SJCRH30 (cell line): Measurements from ENCODE around the gene GRK3. TPM values are rescaled to one million over a fixed set of nuclear protein-coding genes. Genes with fewer than 3 reads are reported as not detected.
"Not testable (repeated sequence)": the region's sequence is repeated elsewhere in the genome, so short reads cannot be mapped to it uniquely, and the experiment has no call there.

Experiments
- DNase-seq, 2 experiments: peaks; one replicate each; pipeline ENCODE4 v3.0.0-alpha.2; 2015 to 2020
- H3K27ac ChIP-seq: fragments of 250-450 bp; sonication (Bioruptor Pico); 2 replicates; pipeline ENCODE4 v1.5.1; 2020; ENCODE audit warnings: mild to moderate bottlenecking, moderate library complexity
- H3K27me3 ChIP-seq: fragments of 250-450 bp; sonication (Bioruptor Pico); 2 replicates; pipeline ENCODE4 v1.5.1; 2020; ENCODE audit warnings: mild to moderate bottlenecking, moderate library complexity
- H3K36me3 ChIP-seq: fragments of 250-450 bp; sonication (Bioruptor Pico); 2 replicates; pipeline ENCODE4 v1.5.1; 2020; ENCODE audit warnings: mild to moderate bottlenecking, moderate library complexity
- H3K4me1 ChIP-seq: fragments of 250-450 bp; sonication (Bioruptor Pico); 2 replicates; pipeline ENCODE4 v1.5.1; 2020; ENCODE audit warnings: mild to moderate bottlenecking, moderate library complexity
- H3K4me3 ChIP-seq: fragments of 250-450 bp; sonication (Bioruptor Pico); 2 replicates; pipeline ENCODE4 v1.5.1; 2020; ENCODE audit warnings: mild to moderate bottlenecking, moderate library complexity
- H3K9me3 ChIP-seq: fragments of 250-450 bp; sonication (Bioruptor Pico); replicated peaks from 2 replicates; pipeline ENCODE4 v1.5.1; 2020; ENCODE audit warnings: mild to moderate bottlenecking, moderate library complexity
- total RNA-seq: library from RNA; depleted of rRNA; stranded (reverse); fragments of >200 nt; shearing (Covaris generic); gene quantifications from 2 replicates; pipeline ENCODE4 v1.2.3, GENCODE V29; 2014; rRNA removed

The GRK3 gene
- total RNA-seq, result 39.4 and 45.6 TPM in 2 replicates

DNA sequence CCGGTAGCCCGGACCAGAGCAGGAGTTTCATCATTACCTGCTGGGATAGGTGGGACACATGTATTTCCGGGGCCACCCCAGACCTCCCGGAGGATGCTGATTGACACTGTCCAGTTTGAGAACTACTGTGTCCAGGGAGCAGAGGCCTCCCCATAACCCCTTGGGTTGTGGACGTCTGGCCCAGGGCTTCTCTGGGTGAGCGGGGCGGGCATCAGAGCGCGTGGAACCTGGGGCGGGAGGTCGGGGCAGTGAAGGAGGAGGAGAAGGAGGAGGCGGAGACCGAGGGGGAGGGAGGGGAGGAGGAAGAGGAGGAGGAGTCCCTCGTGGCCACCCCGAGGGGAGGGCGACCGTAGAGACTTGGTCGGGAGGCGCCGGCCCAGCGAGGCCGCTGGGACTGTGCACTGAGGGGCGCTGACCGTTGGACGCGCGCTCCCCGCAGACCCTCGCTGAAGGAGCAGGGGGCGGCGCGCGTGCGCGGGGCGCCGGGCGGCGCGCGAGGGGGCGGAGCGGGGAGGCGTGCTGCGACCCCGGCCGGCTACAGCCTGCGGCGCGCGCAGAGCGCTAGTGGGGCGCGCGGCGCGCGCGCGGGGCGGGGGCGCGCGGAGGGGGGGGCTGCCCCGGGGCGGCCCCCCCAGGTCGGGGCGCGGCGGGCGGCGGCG is at the start of gene GRK3:
Gene GRK3 (plus strand): TSS at position 356 of the 659 bp plus-strand sequence. CDS start 366 bp downstream, outside the sequence.
- DNase-seq, result peak; percentile 83 to 84
- no peaks in the 10 kb centered on the region for H3K36me3 ChIP-seq
- H3K27ac ChIP-seq, result peak within 1 kb of the TSS; percentile 40; the same call in 1 of the 2 replicates
- no peaks in the 10 kb centered on the region for H3K9me3 ChIP-seq
- peaks cover 4% of the 10 kb centered on the region for H3K4me1 ChIP-seq
- H3K27me3 ChIP-seq, result no peaks in the 10 kb centered on the region
- H3K4me3 ChIP-seq, result peak within 1 kb of the TSS; percentile 88

DNA sequence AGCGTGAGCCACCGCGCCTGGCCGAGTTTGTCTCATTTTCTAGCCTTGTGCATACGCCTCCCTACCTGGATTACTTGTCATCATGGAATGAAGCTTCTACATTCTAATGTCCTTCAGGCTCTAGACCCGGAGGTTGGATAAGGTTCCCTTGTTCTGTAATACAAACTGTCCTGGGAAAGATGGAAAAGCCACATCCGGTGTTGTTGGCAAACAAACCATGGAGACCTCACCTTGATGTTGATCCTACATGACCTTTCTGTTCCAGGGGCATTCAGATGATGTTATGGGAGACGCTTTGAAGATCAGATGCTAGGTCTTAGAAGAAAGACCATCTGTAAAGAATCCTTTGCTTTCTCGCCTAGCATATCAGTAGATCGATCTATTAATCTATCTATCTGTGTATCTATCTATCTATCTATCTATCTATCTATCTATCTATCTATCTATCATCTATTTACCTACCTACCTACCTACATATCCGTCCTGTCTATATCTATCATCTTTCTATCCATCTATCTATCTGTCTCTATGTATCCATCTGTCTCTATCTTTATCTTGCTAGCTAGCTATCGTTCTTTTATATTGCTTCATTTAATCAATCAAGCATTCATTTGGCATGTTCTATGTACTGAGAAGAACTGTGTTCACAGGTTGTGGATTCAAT is 46.3 kb upstream of the GRK3 start:
- no peak for DNase-seq
- Histone ChIP-seq H3K27me3 (no peaks in the 10 kb centered on the region), H3K4me1 (no peaks in the 10 kb centered on the region), H3K27ac (no peak overlapping the region), H3K4me3 (no peak overlapping the region), H3K9me3 (peaks cover 6% of the 10 kb centered on the region), H3K36me3 (no peaks in the 10 kb centered on the region)

DNA sequence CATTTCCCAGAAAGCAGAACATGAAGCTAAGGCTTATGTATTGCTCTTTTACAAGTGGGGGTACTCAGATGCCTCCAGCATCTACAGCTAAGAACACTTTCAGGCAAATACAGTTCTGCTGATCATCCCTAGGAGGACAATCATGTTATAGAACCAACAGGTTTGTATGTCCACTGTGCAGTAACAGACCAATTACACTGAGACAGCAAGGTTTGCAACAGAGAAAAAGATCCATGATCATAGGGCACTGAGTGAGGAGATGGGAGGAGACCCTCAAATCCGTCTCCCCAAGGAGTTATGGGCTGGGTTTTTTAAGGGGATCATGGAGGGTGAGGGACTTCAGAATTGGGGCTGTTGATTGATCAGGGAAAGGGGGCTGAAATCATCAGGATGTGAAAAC is 39.1 kb upstream of the GRK3 start:
- Histone ChIP-seq H3K9me3 (peaks cover 18% of the 10 kb centered on the region), H3K4me1 (peaks cover 5% of the 10 kb centered on the region), H3K4me3 (no peak overlapping the region)

DNA sequence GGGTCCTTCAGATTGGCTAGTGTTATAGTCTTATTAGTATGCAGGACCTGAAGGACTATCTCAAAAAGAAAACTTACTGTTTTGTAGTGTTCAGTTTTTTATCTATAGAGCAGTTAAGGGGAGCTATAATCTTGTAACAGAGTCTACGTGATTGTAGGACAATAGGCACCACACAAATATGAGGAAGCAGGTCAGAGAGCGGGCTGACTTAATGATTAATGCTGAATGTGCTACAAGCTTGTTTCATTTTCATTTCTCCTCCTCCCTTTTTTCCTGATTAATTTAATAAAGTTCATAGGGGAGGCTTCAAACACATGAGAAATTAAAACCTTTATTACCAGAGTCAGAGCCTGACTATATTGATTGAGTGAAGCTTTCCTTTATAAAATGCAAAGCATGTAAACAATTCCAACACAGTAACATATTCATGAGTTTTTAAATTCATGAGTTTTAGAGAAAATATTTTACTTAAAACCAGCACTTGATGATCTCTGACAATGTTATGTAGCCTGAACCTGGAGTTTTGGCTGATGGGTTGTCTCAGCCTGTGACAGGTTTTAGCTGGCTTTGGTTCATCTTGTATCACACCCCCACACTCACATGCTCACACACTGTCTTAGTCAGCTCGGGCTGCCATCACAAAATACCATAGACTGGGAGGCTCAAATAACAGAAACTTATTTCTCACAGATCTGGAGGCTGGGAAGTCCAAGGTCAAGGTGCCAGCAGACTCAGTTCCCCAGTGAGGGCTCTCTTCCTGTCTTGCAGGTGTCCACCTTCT is 38.5 kb upstream of the GRK3 start:
- not testable (repeated sequence) for H3K4me3 ChIP-seq, H3K4me1 ChIP-seq, H3K36me3 ChIP-seq, H3K27me3 ChIP-seq, H3K27ac ChIP-seq, DNase-seq
- H3K9me3 ChIP-seq, result peaks cover 18% of the 10 kb centered on the region

More for the DNA sequence above, 39.1 kb upstream of the GRK3 start:
- no peaks in the 10 kb centered on the region for H3K36me3 ChIP-seq
- DNase-seq, result no peak
- H3K27ac ChIP-seq, result no peak overlapping the region
- H3K27me3 ChIP-seq, result no peaks in the 10 kb centered on the region

DNA sequence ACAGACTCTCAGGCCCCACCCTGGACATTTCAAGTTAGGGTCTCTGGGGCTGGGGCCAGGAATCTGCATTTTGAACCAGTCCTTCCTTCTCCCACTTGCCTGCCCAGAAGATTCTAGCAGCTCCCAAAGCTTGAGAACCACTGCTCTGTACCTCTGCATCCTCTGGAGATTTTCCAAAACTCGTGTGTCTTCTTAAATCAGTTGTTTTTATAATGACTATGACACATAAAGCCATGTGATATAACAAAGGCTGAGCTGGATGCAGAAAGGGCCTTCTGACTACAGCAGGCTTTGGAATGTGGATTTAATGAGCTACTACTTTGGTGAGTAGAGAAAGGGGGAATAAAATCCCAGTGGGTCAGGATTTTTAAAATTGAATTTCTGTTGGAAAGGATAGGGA is 37.5 kb upstream of the GRK3 start:
- peaks cover 18% of the 10 kb centered on the region for H3K9me3 ChIP-seq
- H3K4me1 ChIP-seq, H3K4me3 ChIP-seq, H3K27ac ChIP-seq, H3K36me3 ChIP-seq, DNase-seq, H3K27me3 ChIP-seq: not testable (repeated sequence)

DNA sequence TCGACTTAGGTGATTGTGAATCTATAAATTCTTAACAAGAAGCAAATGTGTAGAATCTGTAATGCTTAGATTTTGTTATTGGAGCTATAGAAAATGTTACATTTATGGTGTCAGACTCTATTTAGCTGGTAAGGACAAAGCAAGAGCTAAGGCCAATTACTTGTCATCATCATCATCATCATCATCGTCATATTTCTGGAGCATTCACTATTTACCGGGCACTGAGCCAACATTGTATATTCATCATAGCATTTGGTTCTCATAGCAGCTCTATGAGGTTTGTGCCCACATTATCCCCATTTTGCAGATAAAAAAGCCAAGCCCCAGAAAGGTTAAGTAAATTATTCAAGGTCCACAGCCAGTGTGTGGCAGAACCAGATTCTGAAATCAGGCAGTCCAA is 36.4 kb upstream of the GRK3 start:
- not testable (repeated sequence) for H3K36me3 ChIP-seq, DNase-seq, H3K27ac ChIP-seq

DNA sequence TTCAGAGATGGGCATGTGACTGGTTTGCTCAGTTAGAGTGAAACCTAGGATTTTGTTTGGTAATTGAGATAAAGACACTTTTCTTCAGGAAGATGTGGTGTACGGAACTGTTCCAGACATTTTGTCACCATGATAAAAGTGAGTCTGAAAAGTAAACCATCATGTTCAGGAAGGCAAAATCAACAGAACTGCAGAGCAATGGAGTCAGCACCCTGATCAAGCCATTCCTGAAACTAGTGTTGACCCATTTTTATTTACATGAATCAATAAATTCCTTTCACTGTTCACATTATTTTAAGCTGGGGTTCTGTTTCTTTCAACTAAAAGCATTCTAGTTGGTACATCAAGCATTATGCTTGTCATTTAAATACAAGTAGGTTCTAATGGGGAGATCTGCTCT is 35.4 kb upstream of the GRK3 start:
- not testable (repeated sequence) for H3K27me3 ChIP-seq, H3K36me3 ChIP-seq, H3K4me1 ChIP-seq, DNase-seq, H3K4me3 ChIP-seq, H3K27ac ChIP-seq
- H3K9me3 ChIP-seq, result peaks cover 12% of the 10 kb centered on the region

More for the DNA sequence above, 36.4 kb upstream of the GRK3 start:
- not testable (repeated sequence) for H3K27me3 ChIP-seq, H3K4me1 ChIP-seq, H3K4me3 ChIP-seq
- peaks cover 12% of the 10 kb centered on the region for H3K9me3 ChIP-seq

DNA sequence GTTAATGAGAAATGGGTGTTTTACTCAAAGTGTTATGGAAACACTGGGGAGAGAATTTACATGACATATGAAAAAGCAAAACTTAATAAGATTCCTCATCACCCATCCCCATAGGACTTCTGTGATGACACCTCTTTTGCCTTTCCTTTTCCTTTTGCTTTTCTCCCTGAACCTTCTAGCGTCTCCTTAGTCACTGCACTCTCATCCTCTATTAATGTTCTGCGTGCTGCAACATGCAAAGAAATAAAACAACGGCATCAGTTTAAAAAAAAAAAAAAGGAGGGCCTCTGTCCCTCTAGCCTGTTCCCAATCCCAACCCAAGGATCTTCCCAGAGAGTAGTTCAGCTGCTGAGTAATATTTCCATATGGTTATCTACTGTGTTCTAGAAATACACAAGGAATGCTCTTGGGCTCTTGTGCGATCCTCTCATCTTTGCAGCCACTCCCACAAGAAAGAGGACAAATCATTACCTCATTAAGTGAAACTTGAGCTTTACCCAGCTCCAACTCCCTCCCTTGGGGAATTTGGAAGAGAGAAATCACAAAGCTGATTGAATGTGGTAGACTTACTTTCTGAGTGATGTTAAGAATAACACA is 34.8 kb upstream of the GRK3 start:
- H3K9me3 ChIP-seq, result peaks cover 16% of the 10 kb centered on the region
- not testable (repeated sequence) for H3K4me3 ChIP-seq, H3K27me3 ChIP-seq, H3K27ac ChIP-seq, H3K36me3 ChIP-seq, H3K4me1 ChIP-seq, DNase-seq

DNA sequence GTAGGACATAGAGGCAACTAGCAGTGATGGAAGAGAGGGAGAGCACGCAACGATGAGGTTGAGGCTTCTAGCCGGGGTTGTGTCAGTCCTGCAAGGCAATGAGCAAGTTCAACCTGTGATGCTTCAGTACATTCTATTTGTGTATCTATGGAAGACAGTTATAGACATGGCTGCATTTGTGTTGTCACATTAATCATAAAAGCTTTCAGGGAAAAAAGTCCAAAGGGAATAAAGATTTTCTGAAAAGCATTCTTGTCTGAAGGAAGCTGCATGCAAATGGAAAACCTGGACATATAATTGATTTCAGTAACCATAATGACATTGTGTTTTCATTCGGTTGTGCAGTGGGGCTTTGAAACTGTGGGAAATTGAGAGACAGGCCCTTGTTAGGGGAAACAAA is 32.8 kb upstream of the GRK3 start:
- not testable (repeated sequence) for H3K27ac ChIP-seq

DNA sequence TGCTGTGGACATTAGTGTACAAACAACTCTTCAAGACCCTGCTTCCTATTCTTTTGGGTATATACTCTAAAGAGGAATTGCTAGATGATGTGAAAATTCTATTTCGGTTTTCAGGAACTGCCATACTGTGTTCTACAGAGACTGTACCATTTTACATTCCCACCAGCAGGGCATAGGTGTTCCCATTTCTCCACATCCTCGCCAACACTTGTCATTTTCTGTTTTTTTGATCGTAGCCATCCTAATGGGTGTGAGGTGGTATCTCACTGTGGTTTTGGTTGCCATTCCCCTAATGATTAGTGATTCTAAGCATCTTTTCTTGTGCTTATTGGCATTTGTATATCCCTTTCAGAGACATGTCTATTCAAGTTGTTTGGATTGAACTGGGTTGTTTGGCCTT is 29.8 kb upstream of the GRK3 start:
- H3K27ac ChIP-seq, result no peak overlapping the region
- H3K4me3 ChIP-seq, result no peak overlapping the region
- no peak for DNase-seq
- H3K36me3 ChIP-seq, result no peaks in the 10 kb centered on the region
- H3K9me3 ChIP-seq, result peaks cover 6% of the 10 kb centered on the region; the same call in 1 of the 2 replicates
- 0 out of 2 replicates have a peak, but pooled peaks cover 3% of the 10 kb centered on the region for H3K4me1 ChIP-seq
- no peaks in the 10 kb centered on the region for H3K27me3 ChIP-seq

More for the DNA sequence above, 32.8 kb upstream of the GRK3 start:
- H3K9me3 ChIP-seq, H3K36me3 ChIP-seq, H3K4me3 ChIP-seq, H3K4me1 ChIP-seq, H3K27me3 ChIP-seq, DNase-seq: not testable (repeated sequence)

DNA sequence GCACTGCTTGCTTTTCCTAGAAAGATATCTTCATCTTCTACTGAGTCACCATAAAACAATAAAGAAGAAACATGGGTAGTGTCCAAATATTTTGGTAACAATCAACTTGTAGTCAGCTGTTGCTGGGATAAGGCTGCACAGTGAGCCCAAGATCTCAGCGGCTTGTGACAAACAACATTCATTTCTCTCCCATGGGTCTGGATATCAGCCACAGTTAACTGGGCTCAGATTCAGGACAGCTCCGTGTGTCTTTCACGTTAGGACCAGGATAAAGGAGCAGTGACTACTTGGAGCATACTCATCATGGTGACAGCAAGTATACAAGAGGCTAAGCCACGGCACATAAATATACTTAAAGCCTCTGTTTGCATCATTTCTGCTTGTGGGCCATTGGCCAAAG is 27.9 kb upstream of the GRK3 start:
- Histone ChIP-seq H3K4me3 (no peak overlapping the region), H3K9me3 (peaks cover 6% of the 10 kb centered on the region; the same call in 1 of the 2 replicates), H3K36me3 (no peaks in the 10 kb centered on the region), H3K4me1 (0 out of 2 replicates have a peak, but pooled peaks cover 3% of the 10 kb centered on the region), H3K27me3 (no peaks in the 10 kb centered on the region), H3K27ac (no peak overlapping the region)
- DNase-seq, result peak in 1 of 2 experiments; percentile 41

DNA sequence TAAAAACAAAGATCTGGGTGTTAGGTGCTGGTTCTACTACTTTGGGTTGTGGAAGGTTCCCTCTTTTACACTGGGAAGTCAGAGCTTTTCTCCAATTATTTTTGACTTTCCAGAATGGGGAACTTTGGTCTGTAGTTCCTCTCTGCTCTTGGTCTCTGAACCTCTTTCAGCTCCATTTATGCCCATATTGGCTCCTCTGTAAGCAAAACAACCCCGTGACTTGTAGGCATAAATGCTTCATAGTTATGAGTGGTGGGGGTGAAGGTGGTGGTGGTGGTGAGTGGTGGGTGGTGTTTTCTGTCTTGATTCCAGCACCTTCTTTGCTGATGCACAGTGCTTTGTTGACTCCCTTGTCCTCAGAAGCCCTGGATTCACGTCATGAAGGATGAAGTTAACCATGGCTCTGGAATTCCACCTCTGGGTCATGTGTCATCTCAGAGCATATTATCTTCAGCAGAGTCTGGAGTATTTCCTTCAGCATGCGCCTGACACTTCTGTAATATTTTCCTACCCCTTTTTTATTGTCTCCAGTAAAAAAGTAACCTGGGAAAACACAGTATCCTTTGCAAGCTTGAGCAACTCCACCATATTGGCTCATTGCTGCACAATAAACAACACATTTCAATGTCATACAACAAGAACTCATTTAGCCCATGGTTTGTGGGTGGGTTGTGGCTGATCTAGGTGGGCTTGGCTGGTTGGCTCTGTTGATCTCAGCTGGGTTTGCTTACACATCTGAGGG is 24.1 kb upstream of the GRK3 start:
- DNase-seq, result no peak
- Histone ChIP-seq H3K4me3 (no peak overlapping the region), H3K4me1 (peaks cover 11% of the 10 kb centered on the region), H3K27ac (no peak overlapping the region), H3K9me3 (no peaks in the 10 kb centered on the region), H3K36me3 (no peaks in the 10 kb centered on the region), H3K27me3 (no peaks in the 10 kb centered on the region)

DNA sequence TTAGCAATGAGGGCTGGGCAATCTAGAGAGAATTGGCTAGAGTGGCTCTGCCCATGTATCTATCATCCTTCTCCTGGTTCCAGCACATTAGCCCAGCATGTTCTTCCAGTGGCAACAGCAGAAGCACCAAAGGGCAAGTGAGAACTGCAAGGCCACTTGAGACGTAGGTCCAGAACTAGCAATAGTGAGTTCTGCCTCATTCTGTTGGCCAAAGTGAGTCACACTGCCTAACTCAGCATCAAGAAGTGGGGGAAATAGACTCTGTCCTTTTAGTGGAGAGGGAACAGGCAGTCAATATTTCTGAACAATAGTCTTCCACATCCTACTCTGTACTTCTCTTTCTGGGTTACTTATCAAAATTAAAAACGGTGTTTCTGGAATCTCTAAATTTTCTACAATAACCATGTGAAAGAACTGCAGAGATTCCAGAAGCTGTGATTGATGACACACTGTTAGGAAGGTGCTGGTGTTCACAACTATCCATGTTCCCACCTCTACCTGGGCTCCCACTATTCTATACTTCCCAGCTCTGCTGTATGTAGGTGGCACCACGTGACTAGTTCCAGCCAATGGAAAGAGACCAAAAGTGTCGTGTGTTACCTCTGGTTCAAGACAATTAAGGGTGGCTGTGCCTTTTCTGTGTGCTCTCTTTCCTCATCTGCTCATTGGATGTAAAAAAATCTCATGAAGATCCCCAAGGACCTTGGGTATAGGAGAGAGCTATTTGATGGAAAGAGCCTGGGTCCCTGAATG is 23.4 kb upstream of the GRK3 start:
- DNase-seq, result no peak
- Histone ChIP-seq H3K4me3 (no peak overlapping the region), H3K9me3 (no peaks in the 10 kb centered on the region), H3K27ac (no peak overlapping the region), H3K27me3 (no peaks in the 10 kb centered on the region), H3K4me1 (peaks cover 11% of the 10 kb centered on the region), H3K36me3 (no peaks in the 10 kb centered on the region)

DNA sequence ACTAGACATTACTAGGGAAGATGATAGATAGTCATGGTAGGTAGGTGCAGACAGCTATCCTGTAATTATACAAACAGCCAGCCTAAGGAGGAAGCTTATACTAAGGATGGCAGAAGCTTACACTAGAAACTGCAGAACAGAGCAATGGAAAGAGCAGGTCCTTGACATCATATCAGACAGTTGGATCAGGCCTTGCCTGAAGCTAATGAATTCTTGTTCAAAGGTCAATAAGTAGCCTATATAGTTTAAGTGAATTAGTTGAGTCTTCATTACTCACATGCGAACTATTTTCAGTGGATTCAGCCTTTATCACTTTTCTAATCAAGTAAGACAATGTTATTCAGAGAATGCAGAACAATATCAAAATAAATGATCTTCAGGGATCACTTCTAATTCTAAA is 22.3 kb upstream of the GRK3 start:
- H3K36me3 ChIP-seq, result no peaks in the 10 kb centered on the region
- peaks cover 9% of the 10 kb centered on the region for H3K4me1 ChIP-seq
- no peak overlapping the region for H3K27ac ChIP-seq
- no peak overlapping the region for H3K4me3 ChIP-seq
- H3K27me3 ChIP-seq, result no peaks in the 10 kb centered on the region
- H3K9me3 ChIP-seq, result no peaks in the 10 kb centered on the region
- no peak for DNase-seq
